ENCODE results near the gene DLG1.
"Not testable (repeated sequence)": the region's sequence is repeated elsewhere in the genome, so short reads cannot be mapped to it uniquely, and the experiment has no call there.

Gene DLG1

GRCh38 chr3:197041875-197042488, 256.4 kb downstream of the DLG1 start:
- TF ChIP-seq CTCF (IDR thresholded peaks at IDR 0.05; ENCODE audit: low read depth, low read length): no peak
- DNase-seq (ENCODE audit: low read depth in 2 of 2): no peak
- H3K4me3 ChIP-seq (replicated peaks in 1 of 2; ENCODE audit: low read depth in 2 of 2, low read length in 2 of 2): no peak overlapping the region

- no peak overlapping the region for H3K4me3 ChIP-seq (replicated peaks in 1 of 2; ENCODE audit: low read depth in 2 of 2, low read length in 2 of 2)
- TF ChIP-seq CTCF (IDR thresholded peaks at IDR 0.05; ENCODE audit: low read depth, low read length): no peak
These were observed 257.8 kb downstream of the DLG1 start for GRCh38 chr3:197040658-197041057.

GRCh38 chr3:197038679-197039462, 259.5 kb downstream of the DLG1 start:
- no peak overlapping the region for H3K4me3 ChIP-seq (replicated peaks in 1 of 2; ENCODE audit: low read depth in 2 of 2, low read length in 2 of 2)
- no peak for DNase-seq (ENCODE audit: low read depth in 2 of 2)
- TF ChIP-seq CTCF (IDR thresholded peaks at IDR 0.05; ENCODE audit: low read depth, low read length): no peak

More at GRCh38 chr3:197040658-197041057, 257.8 kb downstream of the DLG1 start:
- DNase-seq (ENCODE audit: low read depth in 2 of 2): no peak

- no peak overlapping the region for H3K4me3 ChIP-seq (replicated peaks in 1 of 2; ENCODE audit: low read depth in 2 of 2, low read length in 2 of 2)
- DNase-seq (ENCODE audit: low read depth in 2 of 2): no peak
- no peak for TF ChIP-seq CTCF (IDR thresholded peaks at IDR 0.05; ENCODE audit: low read depth, low read length)
These were observed 262.8 kb downstream of the DLG1 start for GRCh38 chr3:197035577-197035976.

GRCh38 chr3:197034778-197035177, 263.6 kb downstream of the DLG1 start:
- DNase-seq (ENCODE audit: low read depth in 2 of 2): peak in 1 of 2 donors; percentile 15
- not testable (repeated sequence) for H3K4me3 ChIP-seq (replicated peaks in 1 of 2; ENCODE audit: low read depth in 2 of 2, low read length in 2 of 2)

GRCh38 chr3:197033764-197034163, 264.6 kb downstream of the DLG1 start:
- not testable (repeated sequence) for DNase-seq (ENCODE audit: low read depth in 2 of 2); H3K4me3 ChIP-seq (replicated peaks in 1 of 2; ENCODE audit: low read depth in 2 of 2, low read length in 2 of 2)

GRCh38 chr3:197031315-197032285, 266.8 kb downstream of the DLG1 start:
- H3K4me3 ChIP-seq (replicated peaks in 1 of 2; ENCODE audit: low read depth in 2 of 2, low read length in 2 of 2): no peak overlapping the region
- TF ChIP-seq CTCF (IDR thresholded peaks at IDR 0.05; ENCODE audit: low read depth, low read length): no peak
- peak; percentile 99 to 100 for DNase-seq (ENCODE audit: low read depth in 2 of 2)
